ENCODE results near the gene GCSH. TPM values are rescaled to one million over a fixed set of nuclear protein-coding genes. Genes with fewer than 3 reads are reported as not detected.

Gene GCSH
- total RNA-seq, 2 donors from 2014 or later = 109 to 118 TPM

- no peak overlapping the region for H3K27ac Mint-ChIP-seq
- 96 to 100% methylated on average over 1 of the region's 1 CpG for WGBS, 2 experiments (ENCODE audit: insufficient coverage in 1 of 2, insufficient read length in 1 of 2)
- peaks cover 19% of the 10 kb centered on the region for H3K36me3 Mint-ChIP-seq (ENCODE audit: low read depth)
- H3K4me3 ChIP-seq (ENCODE audit: low read length) = no peak overlapping the region
- no peak overlapping the region for H3K9ac ChIP-seq (ENCODE audit: extremely low read depth, low read length, poor library complexity, severe bottlenecking)
- no peak overlapping the region for H3K4me3 Mint-ChIP-seq
- no peaks in the 10 kb centered on the region for H3K9me3 ChIP-seq (ENCODE audit: control insufficient read depth, low read length)
- no peak for TF ChIP-seq CTCF (conservative IDR thresholded peaks at IDR 0.05)
- no peaks in the 10 kb centered on the region for H3K27me3 Mint-ChIP-seq (ENCODE audit: insufficient read depth)
- H3K27ac ChIP-seq (ENCODE audit: low read depth, low read length) = no peak overlapping the region
- peaks cover 9% of the 10 kb centered on the region for H3K36me3 ChIP-seq (ENCODE audit: control insufficient read depth, insufficient read depth, low read length)
- DNase-seq = no peak
- H3K9me3 Mint-ChIP-seq = no peaks in the 10 kb centered on the region
- no peaks in the 10 kb centered on the region for H3K27me3 ChIP-seq (ENCODE audit: control insufficient read depth, insufficient read depth, low read length, poor library complexity, severe bottlenecking)
- H3K4me1 Mint-ChIP-seq = no peaks in the 10 kb centered on the region
- no peaks in the 10 kb centered on the region for H3K4me1 ChIP-seq (ENCODE audit: control insufficient read depth, insufficient read depth, low read length)
Measured at GRCh38 chr16:81067166-81067565, 29.0 kb downstream of the GCSH start.

GRCh38 chr16:81066681-81067080, 29.5 kb downstream of the GCSH start:
- no peak overlapping the region for H3K27ac Mint-ChIP-seq
- no peaks in the 10 kb centered on the region for H3K4me1 ChIP-seq (ENCODE audit: control insufficient read depth, insufficient read depth, low read length)
- H3K9me3 ChIP-seq (ENCODE audit: control insufficient read depth, low read length) = no peaks in the 10 kb centered on the region
- no peak overlapping the region for H3K9ac ChIP-seq (ENCODE audit: extremely low read depth, low read length, poor library complexity, severe bottlenecking)
- H3K27me3 ChIP-seq (ENCODE audit: control insufficient read depth, insufficient read depth, low read length, poor library complexity, severe bottlenecking) = no peaks in the 10 kb centered on the region
- DNase-seq = no peak
- TF ChIP-seq CTCF (conservative IDR thresholded peaks at IDR 0.05) = no peak
- no peaks in the 10 kb centered on the region for H3K4me1 Mint-ChIP-seq
- peaks cover 9% of the 10 kb centered on the region for H3K36me3 ChIP-seq (ENCODE audit: control insufficient read depth, insufficient read depth, low read length)
- H3K27ac ChIP-seq (ENCODE audit: low read depth, low read length) = no peak overlapping the region
- no peak overlapping the region for H3K4me3 ChIP-seq (ENCODE audit: low read length)
- no peak overlapping the region for H3K4me3 Mint-ChIP-seq
- H3K9me3 Mint-ChIP-seq = no peaks in the 10 kb centered on the region
- no peaks in the 10 kb centered on the region for H3K27me3 Mint-ChIP-seq (ENCODE audit: insufficient read depth)
- WGBS, 2 experiments (ENCODE audit: insufficient coverage in 1 of 2, insufficient read length in 1 of 2) = 85 to 100% methylated on average over 1 to 4 of the region's 4 CpGs
- H3K36me3 Mint-ChIP-seq (ENCODE audit: low read depth) = peaks cover 16% of the 10 kb centered on the region

- Mint-ChIP-seq H3K27me3 (ENCODE audit: insufficient read depth) (no peaks in the 10 kb centered on the region), H3K27ac (no peak overlapping the region), H3K4me3 (no peak overlapping the region), H3K36me3 (ENCODE audit: low read depth) (peaks cover 10% of the 10 kb centered on the region), H3K4me1 (no peaks in the 10 kb centered on the region), H3K9me3 (no peaks in the 10 kb centered on the region)
- H3K36me3 ChIP-seq (ENCODE audit: control insufficient read depth, insufficient read depth, low read length) = no peaks in the 10 kb centered on the region
- no peak overlapping the region for H3K9ac ChIP-seq (ENCODE audit: extremely low read depth, low read length, poor library complexity, severe bottlenecking)
- WGBS, 2 experiments (ENCODE audit: insufficient coverage in 1 of 2, insufficient read length in 1 of 2) = 92% methylated on average over 4 to 9 of the region's 10 CpGs
- H3K4me1 ChIP-seq (ENCODE audit: control insufficient read depth, insufficient read depth, low read length) = no peaks in the 10 kb centered on the region
- TF ChIP-seq CTCF (conservative IDR thresholded peaks at IDR 0.05) = peak; percentile 43
- no peaks in the 10 kb centered on the region for H3K9me3 ChIP-seq (ENCODE audit: control insufficient read depth, low read length)
- H3K27ac ChIP-seq (ENCODE audit: low read depth, low read length) = no peak overlapping the region
- H3K27me3 ChIP-seq (ENCODE audit: control insufficient read depth, insufficient read depth, low read length, poor library complexity, severe bottlenecking) = no peaks in the 10 kb centered on the region
- H3K4me3 ChIP-seq (ENCODE audit: low read length) = no peak overlapping the region
- no peak for DNase-seq
Measured at GRCh38 chr16:81061871-81062608, 34.2 kb downstream of the GCSH start.

All from endodermal cell (in vitro differentiated cells).